GM12878 (cell line): Measurements from ENCODE around the gene SORCS2. TPM values are rescaled to one million over a fixed set of nuclear protein-coding genes. Genes with fewer than 3 reads are reported as not detected.

Experiments
- ATAC-seq: fragments of 200-7000 bp; cut with Tn5 transposase; 3 replicates; pipeline ENCODE4 v1.9.1; 2020; ENCODE audit warnings: mild to moderate bottlenecking, moderate library complexity
- BruUV-seq: library from RNA; stranded (reverse); fragments of 400-500 nt; replicated peaks from 2 replicates; lab custom pipeline; 2021; lab: Mats Ljungman, UMichigan
- CTCF ChIA-PET: fragments of 300-600 bp; sonication (Branson Sonifier 250); formaldehyde crosslinking; extraction: SDS; loops from one replicate; lab custom pipeline; 2021; ENCODE audit warnings: inconsistent platforms; lab: Yijun Ruan, JAX
- POLR2A ChIA-PET: fragments of 350-600 bp; formaldehyde crosslinking; extraction: SDS; loops from one replicate; lab custom pipeline; 2021; ENCODE audit warnings: inconsistent platforms; lab: Charles Lee
- RAD21 ChIA-PET: fragments of 300-600 bp; sonication (Branson Sonifier 250); formaldehyde crosslinking; loops from one replicate; lab custom pipeline; 2023; ENCODE audit warnings: antibody characterized with exemption; ENCODE audit not compliant: unreplicated experiment; lab: Charles Lee
- SMC1A ChIA-PET: fragments of 300-600 bp; sonication (Branson Sonifier 250); formaldehyde crosslinking; loops from one replicate; lab custom pipeline; 2023; ENCODE audit not compliant: unreplicated experiment, uncharacterized antibody; lab: Charles Lee
- DNase-seq: peaks from one replicate; pipeline ENCODE4 v3.0.0-alpha.2; 2011; ENCODE audit warnings: low read depth, low spot score
- FAIRE-seq: peaks from 3 replicates; lab custom pipeline; 2011; peaks lifted over from hg19 to GRCh38; lab: Jason Lieb, UNC
- H2AFZ ChIP-seq: 2 replicates; pipeline ENCODE4 v1.6.0; 2011; ENCODE audit warnings: low read depth, low read length, control low read depth; ENCODE audit not compliant: control insufficient read depth
- H3K27ac ChIP-seq: 2 replicates; pipeline ENCODE4 v1.5.1; 2011; ENCODE audit warnings: control low read depth; ENCODE audit not compliant: control insufficient read depth, insufficient read depth
- H3K27me3 ChIP-seq, 2 experiments: replicated peaks in 1 of 2; 2 replicates each; pipeline versions ENCODE4 v1.6.0 to v1.6.1; 2011; ENCODE audit warnings: low read length in 1 of 2; ENCODE audit not compliant: control insufficient read depth in 2 of 2, insufficient read depth in 2 of 2
- H3K36me3 ChIP-seq, 2 experiments: 2 replicates each; pipeline ENCODE4 v1.5.1; 2011; ENCODE audit warnings: low read length in 1 of 2; ENCODE audit not compliant: control insufficient read depth in 2 of 2, insufficient read depth in 2 of 2
- H3K4me1 ChIP-seq: 2 replicates; pipeline ENCODE4 v1.6.1; 2011; ENCODE audit warnings: mild to moderate bottlenecking, low read length, moderate library complexity, mixed read lengths; ENCODE audit not compliant: control insufficient read depth, insufficient read depth
- H3K4me2 ChIP-seq: 2 replicates; pipeline ENCODE4 v1.6.0; 2011; ENCODE audit warnings: control low read depth; ENCODE audit not compliant: control insufficient read depth, insufficient read depth
- H3K4me3 ChIP-seq: fragments of 200-600 bp; sonication (generic); 2 replicates; pipeline ENCODE4 v1.5.1; 2016
- H3K79me2 ChIP-seq: 2 replicates; pipeline ENCODE4 v1.6.0; 2011; ENCODE audit warnings: low read length; ENCODE audit not compliant: control insufficient read depth, insufficient read depth
- H3K9ac ChIP-seq: 2 replicates; pipeline ENCODE4 v1.8.0; 2011; ENCODE audit warnings: low read length, control low read depth, mixed read lengths; ENCODE audit not compliant: control insufficient read depth, insufficient read depth
- H3K9me3 ChIP-seq: replicated peaks from 3 replicates; pipeline ENCODE4 v1.5.1; 2011; ENCODE audit warnings: mild to moderate bottlenecking, low read length; ENCODE audit not compliant: control insufficient read depth, insufficient read depth
- H4K20me1 ChIP-seq: 2 replicates; pipeline ENCODE4 v1.6.0; 2011; ENCODE audit not compliant: control insufficient read depth, insufficient read depth
- ATF7 ChIP-seq: fragments of 450-650 bp; IDR thresholded peaks from 2 replicates; pipeline ENCODE4 v1.6.1; 2016; ENCODE audit warnings: low read depth, mild to moderate bottlenecking
- MYB ChIP-seq: fragments of 150-350 bp; IDR thresholded peaks from 2 replicates; pipeline ENCODE4 v1.6.1; 2014; ENCODE audit warnings: mild to moderate bottlenecking, low read depth, low read length, borderline replicate concordance
- NFXL1 ChIP-seq: fragments of 450-650 bp; IDR thresholded peaks from 2 replicates; pipeline ENCODE4 v1.6.1; 2017; ENCODE audit warnings: antibody characterized with exemption, mild to moderate bottlenecking, borderline replicate concordance
- YBX1 ChIP-seq: fragments of 450-650 bp; IDR thresholded peaks from 2 replicates; pipeline ENCODE4 v1.6.1; 2016; ENCODE audit warnings: antibody characterized with exemption
- ZNF687 ChIP-seq: fragments of 450-650 bp; IDR thresholded peaks from 2 replicates; pipeline ENCODE4 v1.6.1; 2017; ENCODE audit warnings: mild to moderate bottlenecking, moderate library complexity
- WGBS: methylation state at CpG from one replicate; pipeline ENCODE4 v1.1.6; 2016; ENCODE audit warnings: low lambda C conversion rate; ENCODE audit not compliant: insufficient replicate concordance, insufficient coverage; ENCODE audit errors: missing lambda C conversion rate; 5-methylcytosine and 5-hydroxymethylcytosine counted together
- in situ Hi-C: fragments of 300-500 bp; cut with MboI; formaldehyde crosslinking; loops from 9 replicates; pipeline ENCODE4 v1.14.3; 2018; ENCODE audit warnings: mixed read lengths
- intact Hi-C: fragments of 100-400 bp; cut with micrococcal nuclease; formaldehyde crosslinking; loops from one replicate; pipeline ENCODE4 v1.14.2; 2022; ENCODE audit not compliant: unreplicated experiment
- polyA plus RNA-seq, 11 experiments: library from polyadenylated mRNA; depleted of rRNA in 4 of 11; unstranded in 6 of 11; stranded (reverse) in 5 of 11; fragments of >200 nt; fragmentation: Nextera tagmentation in 4 of 11; fragmentation: Illumina TruSeq in 1 of 11; extraction: Ambion mirVana in 4 of 11; extraction: Trizol in 1 of 11; gene quantifications; 1 replicate in 1 of 11; 2 replicates in 10 of 11; pipeline versions ENCODE4 v1.2.1 to v1.2.3, GENCODE V29; 2011 to 2016; ENCODE audit warnings: inconsistent platforms in 2 of 11, missing spikeins in 2 of 11, low read depth in 1 of 11
- total RNA-seq, 4 experiments: library from RNA; depleted of rRNA in 3 of 4; stranded (reverse); fragments of >200 nt in 3 of 4; fragmentation: Illumina TruSeq in 1 of 4; extraction: Trizol in 1 of 4; gene quantifications; 2 replicates each; pipeline versions ENCODE4 v1.2.1 to v1.2.3, GENCODE V29; 2013 to 2021

SORCS2 gene
- total and polyA plus RNA-seq, 10 of the 15 experiments (the other 5 are each of a cell fraction or from before 2014, with no cell fraction given): 0.01 to 0.15 (median 0.05) TPM; not detected in 5

GRCh38 chr4:7656244-7656800, 464.0 kb downstream of the SORCS2 start:
- Histone ChIP-seq H3K9me3 (no peaks in the 10 kb centered on the region), H3K79me2 (no peaks in the 10 kb centered on the region), H3K4me1 (no peaks in the 10 kb centered on the region), H4K20me1 (no peaks in the 10 kb centered on the region), H3K9ac (no peak overlapping the region), H3K27ac (no peak overlapping the region), H3K27me3 (no peaks in the 10 kb centered on the region; a peak in 2 of 4 replicates), H3K36me3 (no peaks in the 10 kb centered on the region), H3K4me3 (no peak overlapping the region), H2AFZ (no peak overlapping the region), H3K4me2 (no peak overlapping the region)
- POLR2A ChIA-PET: no interaction called here
- intact Hi-C loops (no loop called here), in situ Hi-C loops (no loop called here)
- CTCF ChIA-PET: no interaction called here
- FAIRE-seq (no peak), ATAC-seq (no peak), DNase-seq (no peak)
- TF ChIP-seq NFXL1 (no peak), ZNF687 (no peak), ATF7 (no peak), YBX1 (no peak), MYB (no peak)
- RAD21 ChIA-PET: no interaction called here
- WGBS: 54% methylated on average over 17 of the region's 17 CpGs
- BruUV-seq: no TSS peak
- SMC1A ChIA-PET: no interaction called here
